Neural progenitor cell (in vitro differentiated cells): Measurements from ENCODE around the gene KPNA5.

Experiments
- EZH2 ChIP-seq: fragments of 200-600 bp; sonication (generic); IDR thresholded peaks from 2 replicates; pipeline ENCODE4 v1.6.1; 2017; ENCODE audit warnings: antibody characterized with exemption, mild to moderate bottlenecking, moderate library complexity
- TF ChIP-seq, protein P1 (sequence below): fragments of 200-600 bp; sonication (generic); IDR thresholded peaks from 2 replicates; pipeline ENCODE4 v1.5.1; 2017; ENCODE audit warnings: antibody characterized with exemption, mild to moderate bottlenecking

DNA sequence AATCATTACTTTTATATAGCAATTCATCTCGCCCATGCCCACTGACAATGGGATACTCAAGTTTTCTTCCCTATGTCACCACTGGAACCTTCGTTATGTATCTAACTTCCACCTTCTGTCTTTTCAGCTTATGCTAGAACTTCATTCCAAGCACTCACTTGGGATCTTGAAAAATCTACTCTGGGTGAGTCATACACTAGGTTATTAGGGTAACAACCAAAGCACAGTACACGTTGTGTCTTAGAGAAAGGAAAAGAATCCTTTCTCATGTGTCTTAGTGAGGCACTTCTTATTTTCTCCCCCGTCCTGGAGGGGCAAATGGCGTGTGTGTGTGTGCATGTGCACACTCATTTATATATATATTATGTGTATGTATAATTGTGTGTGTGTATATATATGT lies 102.8 kb downstream of the KPNA5 start:
- TF ChIP-seq, protein P1, sequence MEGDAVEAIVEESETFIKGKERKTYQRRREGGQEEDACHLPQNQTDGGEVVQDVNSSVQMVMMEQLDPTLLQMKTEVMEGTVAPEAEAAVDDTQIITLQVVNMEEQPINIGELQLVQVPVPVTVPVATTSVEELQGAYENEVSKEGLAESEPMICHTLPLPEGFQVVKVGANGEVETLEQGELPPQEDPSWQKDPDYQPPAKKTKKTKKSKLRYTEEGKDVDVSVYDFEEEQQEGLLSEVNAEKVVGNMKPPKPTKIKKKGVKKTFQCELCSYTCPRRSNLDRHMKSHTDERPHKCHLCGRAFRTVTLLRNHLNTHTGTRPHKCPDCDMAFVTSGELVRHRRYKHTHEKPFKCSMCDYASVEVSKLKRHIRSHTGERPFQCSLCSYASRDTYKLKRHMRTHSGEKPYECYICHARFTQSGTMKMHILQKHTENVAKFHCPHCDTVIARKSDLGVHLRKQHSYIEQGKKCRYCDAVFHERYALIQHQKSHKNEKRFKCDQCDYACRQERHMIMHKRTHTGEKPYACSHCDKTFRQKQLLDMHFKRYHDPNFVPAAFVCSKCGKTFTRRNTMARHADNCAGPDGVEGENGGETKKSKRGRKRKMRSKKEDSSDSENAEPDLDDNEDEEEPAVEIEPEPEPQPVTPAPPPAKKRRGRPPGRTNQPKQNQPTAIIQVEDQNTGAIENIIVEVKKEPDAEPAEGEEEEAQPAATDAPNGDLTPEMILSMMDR: no peak
- no peak for TF ChIP-seq EZH2
